ENCODE measurements around the gene RPS6KA3. TPM values are rescaled to one million over a fixed set of nuclear protein-coding genes. Genes with fewer than 3 reads are reported as not detected.

The RPS6KA3 gene
- total RNA-seq, 1 donor, result 58.1 TPM

- H3K4me3 ChIP-seq (ENCODE audit: low read depth, low read length), result no peak overlapping the region
- DNase-seq (ENCODE audit: low read depth), result no peak
- no peak for TF ChIP-seq CTCF (IDR thresholded peaks at IDR 0.05; ENCODE audit: insufficient read depth, low read length)
Measured at GRCh38 chrX:20228245-20228644, 38.5 kb downstream of the RPS6KA3 start.

GRCh38 chrX:20227116-20227515, 39.6 kb downstream of the RPS6KA3 start:
- peak; percentile 47 for DNase-seq (ENCODE audit: low read depth)
- TF ChIP-seq CTCF (IDR thresholded peaks at IDR 0.05; ENCODE audit: insufficient read depth, low read length), result no peak
- H3K4me3 ChIP-seq (ENCODE audit: low read depth, low read length), result no peak overlapping the region

GRCh38 chrX:20225488-20225833, 41.2 kb downstream of the RPS6KA3 start:
- no peak for DNase-seq (ENCODE audit: low read depth)
- H3K4me3 ChIP-seq (ENCODE audit: low read depth, low read length), result no peak overlapping the region
- no peak for TF ChIP-seq CTCF (IDR thresholded peaks at IDR 0.05; ENCODE audit: insufficient read depth, low read length)

- H3K4me3 ChIP-seq (ENCODE audit: low read depth, low read length), result no peak overlapping the region
- TF ChIP-seq CTCF (IDR thresholded peaks at IDR 0.05; ENCODE audit: insufficient read depth, low read length), result no peak
- no peak for DNase-seq (ENCODE audit: low read depth)
Measured at GRCh38 chrX:20224814-20225487, 41.8 kb downstream of the RPS6KA3 start.

GRCh38 chrX:20221902-20222301, 44.8 kb downstream of the RPS6KA3 start:
- TF ChIP-seq CTCF (IDR thresholded peaks at IDR 0.05; ENCODE audit: insufficient read depth, low read length), result no peak
- peak; percentile 19 for DNase-seq (ENCODE audit: low read depth)
- no peak overlapping the region for H3K4me3 ChIP-seq (ENCODE audit: low read depth, low read length)

- H3K4me3 ChIP-seq (ENCODE audit: low read depth, low read length), result no peak overlapping the region
- peak; percentile 39 for DNase-seq (ENCODE audit: low read depth)
- TF ChIP-seq CTCF (IDR thresholded peaks at IDR 0.05; ENCODE audit: insufficient read depth, low read length), result no peak
Measured at GRCh38 chrX:20218836-20219505, 47.7 kb downstream of the RPS6KA3 start.

All from fibroblast of the aortic adventitia (primary cell).